CD4-positive, alpha-beta T cell (primary cell): ENCODE results near the gene GGA2. TPM values are rescaled to one million over a fixed set of nuclear protein-coding genes. Genes with fewer than 3 reads are reported as not detected.

Experiments
- ATAC-seq: fragments of 200-7000 bp; cut with Tn5 transposase; one replicate; pipeline ENCODE4 v1.10.0; 2022; ENCODE audit warnings: mild to moderate bottlenecking; ENCODE audit not compliant: poor library complexity
- CTCF ChIA-PET: fragments of 350-600 bp; sonication (Branson Sonifier 250); formaldehyde crosslinking; loops from one replicate; lab custom pipeline; 2021; ENCODE audit warnings: antibody characterized with exemption, inconsistent platforms; lab: Charles Lee
- POLR2A ChIA-PET: fragments of 350-600 bp; sonication (Branson Sonifier 250); formaldehyde crosslinking; loops from one replicate; lab custom pipeline; 2021; ENCODE audit warnings: antibody characterized with exemption, inconsistent platforms; lab: Charles Lee
- DNase-seq, 14 experiments: peaks; one replicate each; pipeline ENCODE4 v3.0.0-alpha.2; 2013 to 2020; ENCODE audit warnings: mixed read lengths in 2 of 14
- H3K27ac ChIP-seq, 2 donors: one replicate each; pipeline versions ENCODE4 v1.5.1 to v1.7.0; 2013; ENCODE audit warnings: low read length in 2 of 2, low read depth in 1 of 2, mild to moderate bottlenecking in 1 of 2
- H3K27me3 ChIP-seq, 2 experiments: 1 replicate in 1 of 2; 2 replicates in 1 of 2; pipeline versions ENCODE4 v1.6.1 to v1.7.0; 2013; ENCODE audit warnings: low read length in 2 of 2, control low read depth in 1 of 2, mild to moderate bottlenecking in 1 of 2, moderate library complexity in 1 of 2; ENCODE audit not compliant: insufficient read depth in 2 of 2, control insufficient read depth in 1 of 2
- H3K36me3 ChIP-seq: one replicate; pipeline ENCODE4 v1.6.1; 2013; ENCODE audit warnings: low read length, control low read depth; ENCODE audit not compliant: insufficient read depth
- H3K4me1 ChIP-seq: one replicate; pipeline ENCODE4 v1.6.1; 2013; ENCODE audit warnings: low read length, control low read depth; ENCODE audit not compliant: insufficient read depth
- H3K4me3 ChIP-seq: one replicate; pipeline ENCODE4 v1.5.1; 2013; ENCODE audit warnings: mild to moderate bottlenecking, low read length, moderate library complexity
- H3K9me3 ChIP-seq, 2 experiments: 1 replicate in 1 of 2; 2 replicates in 1 of 2; pipeline versions ENCODE4 v1.6.1 to v1.7.0; 2013; ENCODE audit warnings: low read length in 2 of 2, mild to moderate bottlenecking in 2 of 2, control low read depth in 1 of 2, moderate library complexity in 1 of 2; ENCODE audit not compliant: control insufficient read depth in 1 of 2, insufficient read depth in 1 of 2
- H3K27ac Mint-ChIP-seq: one replicate; pipeline ENCODE4 v1.8.0; 2020; ENCODE audit warnings: mixed read lengths
- H3K27me3 Mint-ChIP-seq: one replicate; pipeline ENCODE4 v1.8.0; 2021; ENCODE audit warnings: mixed read lengths
- H3K36me3 Mint-ChIP-seq: one replicate; pipeline ENCODE4 v1.8.0; 2021; ENCODE audit warnings: low read depth, mixed read lengths
- H3K4me1 Mint-ChIP-seq: one replicate; pipeline ENCODE4 v1.8.0; 2021; ENCODE audit warnings: low read depth, mixed read lengths
- H3K4me3 Mint-ChIP-seq: one replicate; pipeline ENCODE4 v1.8.0; 2020; ENCODE audit warnings: mild to moderate bottlenecking, mixed read lengths
- H3K9me3 Mint-ChIP-seq: one replicate; pipeline ENCODE4 v1.8.0; 2020; ENCODE audit warnings: mixed read lengths
- CTCF ChIP-seq: fragments of 200-600 bp; IDR thresholded peaks from one replicate; pipeline ENCODE4 v1.8.0; 2022; ENCODE audit warnings: antibody characterized with exemption, mild to moderate bottlenecking
- intact Hi-C, 2 experiments: fragments of 100-400 bp; cut with DNase I in 1 of 2; cut with micrococcal nuclease in 1 of 2; formaldehyde crosslinking; loops; one replicate each; pipeline versions ENCODE4 v1.15.1 to v1.9.0; 2023 to 2025; cut with DNase I, micrococcal nuclease
- total RNA-seq, 174 experiments: library from RNA in 2 of 174; stranded (reverse) in 2 of 174; gene quantifications; one replicate each; pipeline ENCODE4 v1.2.3 and lab custom pipeline; 2021 to 2026

GGA2 gene
- total RNA-seq, 2 experiments from 2014 or later = 96.5 to 96.9 TPM

- ATAC-seq = no peak
- Mint-ChIP-seq H3K9me3 (no peaks in the 10 kb centered on the region), H3K27ac (no peak overlapping the region), H3K36me3 (peaks cover 53% of the 10 kb centered on the region), H3K4me3 (no peak overlapping the region), H3K4me1 (no peaks in the 10 kb centered on the region), H3K27me3 (no peaks in the 10 kb centered on the region)
- no peaks in the 10 kb centered on the region for H3K4me1 ChIP-seq
- H3K9me3 ChIP-seq = no peaks in the 10 kb centered on the region
- CTCF ChIA-PET = no interaction called here
- no peak for TF ChIP-seq CTCF
- POLR2A ChIA-PET = no interaction called here
- DNase-seq = no peak
- no peak overlapping the region for H3K27ac ChIP-seq
- H3K4me3 ChIP-seq = no peak overlapping the region
- peaks cover 60% of the 10 kb centered on the region for H3K36me3 ChIP-seq
- intact Hi-C loops = no loop called here
- no peaks in the 10 kb centered on the region for H3K27me3 ChIP-seq
Measured at GRCh38 chr16:23530062-23530461, 19.8 kb upstream of the GGA2 start.

- POLR2A ChIA-PET = no interaction called here
- peaks cover 57% of the 10 kb centered on the region for H3K36me3 Mint-ChIP-seq
- H3K27me3 Mint-ChIP-seq = no peaks in the 10 kb centered on the region
- no peaks in the 10 kb centered on the region for H3K4me1 Mint-ChIP-seq
- TF ChIP-seq CTCF = no peak
- Histone ChIP-seq H3K27me3 (no peaks in the 10 kb centered on the region), H3K9me3 (no peaks in the 10 kb centered on the region), H3K36me3 (peaks cover 56% of the 10 kb centered on the region), H3K4me1 (no peaks in the 10 kb centered on the region), H3K4me3 (no peak overlapping the region), H3K27ac (no peak overlapping the region)
- no peak overlapping the region for H3K4me3 Mint-ChIP-seq
- DNase-seq (no peak), ATAC-seq (no peak)
- no peak overlapping the region for H3K27ac Mint-ChIP-seq
- CTCF ChIA-PET = no interaction called here
- intact Hi-C loops = no loop called here
- no peaks in the 10 kb centered on the region for H3K9me3 Mint-ChIP-seq
Measured at GRCh38 chr16:23528644-23529310, 18.5 kb upstream of the GGA2 start.

GRCh38 chr16:23527961-23528643 is 17.8 kb upstream of the GGA2 start:
- ChIA-PET POLR2A (no interaction called here), CTCF (no interaction called here)
- Histone ChIP-seq H3K4me3 (no peak overlapping the region), H3K36me3 (peaks cover 58% of the 10 kb centered on the region), H3K27ac (no peak overlapping the region), H3K9me3 (no peaks in the 10 kb centered on the region), H3K27me3 (no peaks in the 10 kb centered on the region), H3K4me1 (no peaks in the 10 kb centered on the region)
- Mint-ChIP-seq H3K4me1 (no peaks in the 10 kb centered on the region), H3K4me3 (no peak overlapping the region), H3K27ac (no peak overlapping the region), H3K9me3 (no peaks in the 10 kb centered on the region), H3K36me3 (peaks cover 57% of the 10 kb centered on the region), H3K27me3 (no peaks in the 10 kb centered on the region)
- intact Hi-C loops = no loop called here
- DNase-seq = no peak
- TF ChIP-seq CTCF = no peak
- ATAC-seq = no peak
